Measurements from ENCODE around the gene ABCC2.
"Not testable (repeated sequence)": the region's sequence is repeated elsewhere in the genome, so short reads cannot be mapped to it uniquely, and the experiment has no call there.

The ABCC2 gene

GRCh38 chr10:99853655-99854054, 71.2 kb downstream of the ABCC2 start:
- no peak for DNase-seq (ENCODE audit: low spot score)

- peak; percentile 82 for DNase-seq (ENCODE audit: low spot score)
Observed at GRCh38 chr10:99854860-99855259, 72.4 kb downstream of the ABCC2 start.

GRCh38 chr10:99855479-99856071, 73.1 kb downstream of the ABCC2 start:
- DNase-seq (ENCODE audit: low spot score) = no peak

DNA sequence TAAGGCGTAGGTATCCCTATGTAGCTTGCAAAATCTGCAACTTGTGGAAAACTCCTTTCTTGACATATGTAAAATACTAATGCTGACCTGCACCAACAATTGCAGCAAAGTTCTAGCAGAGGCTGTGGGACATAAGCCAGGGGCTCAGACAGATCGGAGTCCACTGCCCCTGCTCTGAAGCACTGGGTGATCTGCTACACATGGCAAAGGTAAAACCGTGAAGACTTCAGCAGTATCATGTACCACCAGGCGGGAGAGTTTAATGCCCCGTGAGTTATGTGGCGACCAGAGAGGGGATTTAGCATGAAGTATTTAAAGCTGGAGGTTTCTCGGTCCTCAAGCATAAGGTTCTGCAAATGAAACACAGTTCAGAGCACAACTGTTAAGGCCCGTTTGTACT, 76.4 kb downstream of the ABCC2 start:
- DNase-seq (ENCODE audit: low spot score) = no peak

- no peak for DNase-seq (ENCODE audit: low spot score)
Observed at GRCh38 chr10:99859585-99859984, 77.1 kb downstream of the ABCC2 start.

DNA sequence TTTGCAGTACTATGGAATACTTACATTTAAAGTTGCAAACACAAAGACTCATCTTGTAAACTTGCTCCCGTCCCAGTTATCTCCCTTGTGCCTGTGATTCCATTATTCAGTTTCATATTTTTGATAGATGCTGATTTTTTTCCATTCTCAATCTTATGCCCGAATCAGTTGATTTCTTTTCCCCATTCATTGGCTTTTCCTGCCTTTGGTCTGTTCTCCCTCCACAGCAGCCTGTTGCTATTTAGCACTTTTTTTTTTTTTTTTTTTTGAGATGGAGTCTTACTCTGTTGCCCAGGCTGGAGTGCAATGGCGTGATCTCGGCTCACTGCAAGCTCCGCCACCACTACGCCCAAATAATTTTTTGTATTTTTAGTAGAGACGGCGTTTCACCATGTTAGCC, 78.0 kb downstream of the ABCC2 start:
- DNase-seq (ENCODE audit: low spot score) = no peak

- DNase-seq (ENCODE audit: low spot score) = not testable (repeated sequence)
Observed at GRCh38 chr10:99863535-99864240, 81.2 kb downstream of the ABCC2 start.

- DNase-seq (ENCODE audit: low spot score) = not testable (repeated sequence)
Observed at GRCh38 chr10:99867250-99867649, 84.8 kb downstream of the ABCC2 start.

DNA sequence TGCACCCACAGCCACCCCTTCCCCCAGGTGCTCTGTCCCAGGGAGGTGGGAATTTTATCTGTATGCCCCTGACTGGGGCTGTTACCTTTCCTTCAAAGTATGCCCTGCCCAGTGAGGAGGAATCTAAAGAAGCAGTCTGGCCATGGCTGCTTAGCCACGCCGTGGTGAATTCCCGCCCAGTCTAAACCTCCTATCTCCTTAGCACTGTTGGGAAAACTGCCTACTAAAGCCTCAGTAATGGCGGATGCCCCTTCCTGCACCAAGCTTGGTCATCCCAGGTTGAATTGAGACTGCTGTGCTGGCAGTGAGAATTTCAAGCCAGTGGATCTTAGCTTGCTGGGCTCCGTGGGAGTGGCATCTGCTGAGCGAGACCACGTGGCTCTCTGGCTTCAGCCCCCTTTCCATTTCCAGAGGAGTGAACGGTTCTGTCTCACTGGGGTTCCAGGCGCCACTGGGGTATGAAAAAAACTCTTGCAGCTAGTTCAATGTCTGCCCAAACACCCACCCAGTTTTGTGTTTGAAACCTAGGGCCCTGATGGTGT, 87.2 kb downstream of the ABCC2 start:
- no peak for DNase-seq (ENCODE audit: low spot score)

DNA sequence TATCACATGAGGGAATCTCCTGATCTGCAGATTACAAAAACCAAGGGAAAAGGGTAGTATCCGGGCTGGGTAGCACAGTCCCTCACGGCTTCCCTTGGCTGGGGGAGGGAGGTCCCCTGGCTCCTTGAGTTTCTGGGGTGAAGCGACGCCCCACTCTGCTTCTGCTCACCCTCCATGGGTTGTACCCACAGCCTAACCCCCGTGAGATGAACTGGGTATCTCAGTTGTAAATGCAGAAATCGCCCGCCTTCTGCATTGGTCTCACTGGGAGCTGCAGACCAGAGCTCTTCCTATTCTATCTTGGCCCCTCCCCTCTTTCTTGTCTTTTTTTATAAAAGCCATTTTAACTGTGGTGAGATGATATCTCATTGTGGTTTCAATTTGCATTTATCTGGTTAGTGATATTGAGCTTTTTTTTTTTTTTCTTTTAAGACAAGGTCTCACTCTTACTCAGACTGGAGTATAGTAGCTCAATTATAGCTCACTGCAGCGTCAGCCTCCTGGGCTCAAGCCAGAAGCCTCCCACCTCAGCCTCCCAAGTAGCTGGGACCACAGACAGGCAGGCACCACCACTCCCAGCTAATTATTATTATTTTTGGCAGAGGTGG, 87.8 kb downstream of the ABCC2 start:
- DNase-seq (ENCODE audit: low spot score) = no peak

- DNase-seq (ENCODE audit: low spot score) = no peak
Observed at GRCh38 chr10:99872367-99873162, 90.1 kb downstream of the ABCC2 start.

GRCh38 chr10:99873846-99874245, 91.4 kb downstream of the ABCC2 start:
- DNase-seq (ENCODE audit: low spot score) = no peak

- DNase-seq (ENCODE audit: low spot score) = no peak
Observed at GRCh38 chr10:99874341-99875085, 92.1 kb downstream of the ABCC2 start.

DNA sequence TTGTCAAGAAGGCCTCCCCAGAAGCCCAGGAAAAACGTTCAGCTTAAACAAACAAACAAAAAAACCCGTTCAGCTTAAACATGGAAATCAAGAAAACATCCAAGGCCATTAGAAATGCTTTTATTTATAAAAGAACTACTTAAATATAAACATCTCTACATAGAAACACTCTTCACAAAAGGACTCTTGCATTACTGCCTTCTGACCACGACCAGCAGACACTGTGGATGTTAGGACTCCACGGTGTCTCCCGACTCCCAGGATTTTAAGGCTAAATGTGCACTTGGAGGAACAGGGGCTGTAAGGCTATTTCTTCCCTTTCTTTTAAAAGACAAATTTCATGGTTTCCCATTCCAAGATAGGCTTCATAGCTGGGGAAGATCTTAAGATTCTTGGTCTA, 93.0 kb downstream of the ABCC2 start:
- DNase-seq (ENCODE audit: low spot score) = no peak

GRCh38 chr10:99880080-99880835, 97.8 kb downstream of the ABCC2 start:
- DNase-seq (ENCODE audit: low spot score) = peak; percentile 30

DNA sequence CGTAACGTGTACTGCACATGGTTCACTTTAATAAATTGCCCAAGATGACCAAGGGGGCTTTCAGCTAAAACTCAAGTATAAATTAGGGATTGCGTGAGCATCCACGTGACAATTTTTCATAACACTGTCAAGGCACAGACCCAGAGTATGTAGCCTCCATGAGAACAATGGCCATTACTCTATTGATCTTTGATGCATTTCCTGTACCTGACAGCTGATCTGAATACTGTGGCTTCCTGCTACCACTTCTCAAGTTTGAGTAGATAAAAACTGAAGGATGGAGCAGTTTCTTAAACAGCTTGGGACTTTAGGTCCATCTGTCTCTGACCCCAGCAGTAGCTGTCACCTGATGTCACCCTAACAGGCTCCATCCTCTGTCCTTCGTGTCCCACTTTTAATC, 98.9 kb downstream of the ABCC2 start:
- no peak for DNase-seq (ENCODE audit: low spot score)

GRCh38 chr10:99883523-99883922, 101.1 kb downstream of the ABCC2 start:
- DNase-seq (ENCODE audit: low spot score) = no peak

- peak; percentile 53 for DNase-seq (ENCODE audit: low spot score)
Observed at GRCh38 chr10:99888622-99889021, 106.2 kb downstream of the ABCC2 start.

- DNase-seq (ENCODE audit: low spot score) = no peak
Observed at GRCh38 chr10:99894613-99895012, 112.2 kb downstream of the ABCC2 start.

DNA sequence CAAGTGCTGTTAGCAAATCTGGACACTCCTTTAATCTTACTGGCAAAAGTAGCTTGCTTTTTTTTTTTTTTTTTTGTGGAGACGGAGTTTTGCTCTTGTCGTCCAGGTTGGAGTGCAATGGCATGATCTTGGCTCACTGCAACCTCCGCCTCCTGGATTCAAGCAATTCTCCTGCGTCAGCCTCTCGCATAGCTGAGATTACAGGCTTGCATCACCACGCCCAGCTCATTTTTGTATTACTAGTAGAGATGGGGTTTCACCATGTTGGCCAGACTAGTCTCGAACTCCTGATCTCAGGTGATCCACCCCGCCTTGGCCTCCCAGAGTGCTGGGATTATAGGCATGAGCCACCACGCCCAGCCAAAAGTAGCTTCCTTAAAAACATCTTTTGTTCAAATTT, 112.6 kb downstream of the ABCC2 start:
- DNase-seq (ENCODE audit: low spot score) = not testable (repeated sequence)

GRCh38 chr10:99895867-99896266, 113.4 kb downstream of the ABCC2 start:
- DNase-seq (ENCODE audit: low spot score) = no peak
